Activated CD8-positive, alpha-beta memory T cell treated with anti-CD3 and anti-CD28 coated beads, Interleukin-2, amount 50 U/mL, for 24 hours (primary cell): Measurements from ENCODE around the gene KIAA0930.
"Not testable (repeated sequence)": the region's sequence is repeated elsewhere in the genome, so short reads cannot be mapped to it uniquely, and the experiment has no call there.

Experiments used
- DNase-seq: peaks from one replicate; pipeline ENCODE4 v3.0.0-alpha.2; 2020; ENCODE audit errors: extremely low read depth

Gene KIAA0930

DNA sequence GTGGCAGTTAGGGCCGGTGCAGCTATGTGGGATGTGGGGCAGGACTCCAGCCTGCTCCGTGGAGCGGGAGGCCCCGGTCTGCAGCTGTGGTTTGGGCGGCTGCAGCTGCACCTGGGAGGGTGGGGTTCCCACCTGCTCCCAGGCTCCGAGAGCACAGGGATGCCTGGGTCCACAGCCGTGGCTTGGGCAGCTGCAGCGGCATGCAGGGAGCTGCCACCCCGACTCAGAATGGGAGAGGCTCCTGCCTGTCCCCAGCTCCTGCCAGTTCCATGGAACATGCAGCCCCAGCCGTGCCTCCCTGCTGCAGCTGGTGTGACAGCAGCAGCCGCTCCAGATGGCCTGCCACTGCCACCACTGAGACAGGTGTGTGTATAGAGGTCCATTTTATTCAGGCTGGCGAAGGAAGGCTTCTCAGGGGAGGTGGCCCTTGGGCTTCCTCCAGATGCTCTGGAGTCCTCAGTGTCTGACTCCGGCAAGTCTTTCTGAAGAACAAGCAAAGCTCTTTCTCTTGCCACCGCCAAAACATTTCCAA is 22.3 kb upstream of the KIAA0930 start:
- no peak for DNase-seq

DNA sequence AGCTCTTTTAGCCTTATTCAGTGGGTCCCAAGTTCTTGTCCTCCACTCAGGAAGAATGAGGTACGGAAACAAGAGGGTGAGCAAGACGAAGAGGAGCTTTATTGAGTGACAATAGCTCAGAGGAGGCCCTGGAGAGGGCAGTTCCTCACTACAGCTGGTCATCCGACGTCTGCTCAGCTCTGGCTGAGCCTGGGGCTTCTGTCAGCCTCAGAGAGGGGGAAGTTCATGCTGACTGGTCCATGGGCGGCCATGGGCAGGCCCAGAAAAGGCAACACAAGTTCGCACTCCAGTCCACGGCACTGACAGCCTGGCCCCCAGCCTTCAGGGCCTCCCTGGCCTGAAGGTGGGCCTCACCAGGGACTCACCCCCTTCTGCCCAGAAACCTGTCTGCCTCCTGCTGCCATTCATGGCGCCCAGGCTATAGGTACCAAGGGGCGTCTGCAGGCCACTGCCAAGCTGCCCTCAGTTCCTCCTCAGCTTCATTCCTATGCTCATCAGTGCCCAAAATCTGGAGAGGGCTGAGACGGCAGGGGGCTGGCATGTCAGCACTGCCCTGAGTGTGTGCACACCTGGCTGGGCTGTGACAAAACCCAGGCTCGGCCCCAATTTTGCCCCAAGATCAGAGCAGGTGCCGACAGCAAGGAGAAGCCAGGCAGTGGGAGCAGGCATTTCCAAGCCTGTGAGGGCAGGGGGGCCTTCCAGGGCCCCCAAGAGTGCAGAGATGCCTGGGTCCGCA is 21.7 kb upstream of the KIAA0930 start:
- no peak for DNase-seq

GRCh38 chr22:45261407-45262088 is 20.9 kb upstream of the KIAA0930 start:
- DNase-seq: no peak

DNA sequence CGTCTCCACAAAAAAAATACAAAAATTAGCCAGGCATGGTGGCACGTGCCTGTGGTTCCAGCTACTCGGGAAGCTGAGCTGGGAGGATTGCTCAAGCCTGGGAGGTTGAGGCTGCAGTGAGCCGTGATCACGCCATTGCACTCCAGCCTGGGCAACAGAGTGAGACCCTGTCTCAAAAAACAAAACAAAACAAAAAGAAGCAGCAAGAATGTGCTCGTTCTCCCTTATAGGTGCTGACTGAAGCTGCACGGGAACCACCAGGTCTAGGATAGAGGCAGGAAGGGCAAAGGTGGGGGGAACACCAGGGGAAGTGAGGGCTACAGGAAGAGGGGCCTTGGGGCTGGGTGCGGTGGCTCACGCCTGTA is 19.7 kb upstream of the KIAA0930 start:
- DNase-seq: not testable (repeated sequence)

- no peak for DNase-seq
These were observed 19.2 kb upstream of the KIAA0930 start for GRCh38 chr22:45259754-45260394.

- DNase-seq: not testable (repeated sequence)
These were observed 17.2 kb upstream of the KIAA0930 start for GRCh38 chr22:45257941-45258340.

DNA sequence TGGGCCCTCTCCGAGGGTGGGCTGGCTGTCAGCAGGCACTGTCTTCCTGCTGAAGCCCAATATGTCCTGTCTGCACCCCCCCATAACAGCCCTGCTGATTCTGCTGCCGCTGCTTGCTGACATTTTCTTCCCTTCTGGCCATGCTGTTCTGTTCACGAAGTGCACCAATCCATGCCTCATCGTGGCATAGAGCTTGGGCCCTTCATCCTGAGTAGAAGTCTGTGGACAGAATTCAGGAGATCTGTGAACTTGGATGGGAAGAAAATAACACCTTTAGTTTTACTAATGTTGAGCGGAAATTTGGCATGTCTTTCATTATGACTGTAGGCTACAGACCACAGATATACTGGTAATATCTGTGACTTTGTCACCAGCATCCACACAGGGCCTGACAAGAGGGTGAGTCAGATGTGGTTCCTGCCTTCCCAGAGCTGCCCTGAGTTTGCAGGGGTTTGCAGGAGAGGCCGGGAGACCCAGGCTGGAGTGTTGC is 14.1 kb upstream of the KIAA0930 start:
- DNase-seq: no peak

- no peak for DNase-seq
These were observed 13.7 kb upstream of the KIAA0930 start for GRCh38 chr22:45254388-45254787.

DNA sequence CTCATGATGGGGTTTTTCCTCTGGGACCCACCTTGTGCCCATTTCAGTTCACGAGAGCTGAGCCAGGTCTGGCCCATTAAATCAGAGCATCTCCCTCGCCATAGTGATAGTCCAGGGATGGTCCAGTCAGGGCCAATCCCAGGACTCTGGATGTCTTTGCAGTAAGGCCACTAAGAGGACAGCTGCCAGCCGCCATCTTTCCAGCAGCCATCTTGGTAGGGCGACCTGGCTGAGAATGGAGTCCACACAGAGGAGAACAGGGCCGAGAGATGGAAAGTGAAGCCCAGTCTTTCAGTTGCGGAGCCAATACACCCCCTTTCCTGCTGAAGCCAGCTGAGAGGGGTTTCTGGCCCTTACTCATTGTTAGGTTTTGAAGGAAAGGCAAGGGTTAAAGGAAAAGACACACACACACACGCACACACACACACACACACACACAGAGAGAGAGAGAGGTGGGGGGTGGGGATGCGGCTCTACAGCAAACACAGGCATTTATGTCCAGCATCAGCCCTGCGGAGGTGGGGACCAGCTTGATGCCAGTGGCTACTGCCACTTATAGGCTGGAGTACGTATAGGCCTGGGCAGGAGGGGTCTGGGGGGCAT is 12.4 kb upstream of the KIAA0930 start:
- no peak for DNase-seq

GRCh38 chr22:45251825-45252224 is 11.1 kb upstream of the KIAA0930 start:
- no peak for DNase-seq

GRCh38 chr22:45248832-45249561 is 8.3 kb upstream of the KIAA0930 start:
- no peak for DNase-seq

DNA sequence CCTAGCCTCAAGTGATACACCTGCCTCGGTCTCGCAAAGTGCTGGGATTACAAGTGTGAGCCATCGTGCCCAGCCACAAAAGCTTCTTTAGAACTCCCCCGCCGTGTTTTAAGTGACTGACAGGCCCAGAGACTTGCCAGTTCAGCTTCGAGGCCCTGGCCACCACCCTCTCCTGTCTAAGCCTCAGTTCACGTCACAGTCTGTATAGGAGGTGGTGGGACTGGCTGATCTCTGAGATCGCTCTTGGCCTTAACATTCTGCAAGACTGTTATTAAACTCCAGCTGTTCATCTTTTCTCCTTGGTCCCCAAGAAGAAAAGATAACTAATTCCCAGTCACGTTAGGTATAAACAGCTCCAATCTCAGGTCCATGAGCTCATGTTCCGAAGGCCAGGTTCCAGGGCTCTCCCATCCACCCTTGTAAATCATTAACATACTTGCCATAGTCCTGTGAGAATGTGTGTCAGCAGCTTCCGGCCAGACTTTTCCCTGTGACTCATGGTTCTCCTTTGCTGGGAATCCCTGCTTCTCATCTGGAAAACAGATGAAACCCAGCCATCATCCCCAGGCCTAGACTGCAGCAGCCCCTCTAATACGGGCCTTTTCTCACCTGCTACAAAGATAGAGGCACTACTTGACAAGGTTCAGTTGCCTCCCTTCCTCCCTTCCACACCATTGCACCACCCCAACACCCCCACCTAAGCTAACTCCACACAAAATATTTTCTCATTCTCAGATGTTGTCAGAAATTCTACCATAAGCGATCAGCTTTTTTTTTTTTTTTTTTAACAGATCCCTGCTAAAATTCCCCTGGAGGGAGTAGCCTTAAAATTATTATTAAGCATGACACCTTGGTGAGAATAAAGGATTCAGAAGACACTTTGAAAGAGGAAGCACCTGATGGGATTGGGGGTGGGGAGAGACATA is 5.6 kb upstream of the KIAA0930 start:
- no peak for DNase-seq

DNA sequence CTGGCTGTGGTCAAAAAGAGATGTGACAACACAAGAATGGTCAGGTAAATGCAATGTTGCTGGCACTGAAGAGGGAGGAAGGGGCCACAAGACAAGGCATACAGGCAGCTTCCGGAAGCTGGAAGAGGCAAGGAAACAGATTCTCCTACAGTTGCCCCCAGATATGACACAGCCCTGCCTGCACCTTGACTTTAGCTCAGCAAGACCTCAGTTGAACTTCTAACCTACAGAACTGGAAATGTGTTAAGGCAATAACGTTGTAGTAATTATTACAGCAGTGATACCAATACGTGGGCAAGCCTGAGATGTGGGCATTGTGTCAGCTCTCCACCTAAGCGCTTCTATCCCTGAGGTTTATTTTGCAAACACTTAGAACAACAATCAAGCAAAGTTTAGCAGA is 4.2 kb upstream of the KIAA0930 start:
- no peak for DNase-seq

DNA sequence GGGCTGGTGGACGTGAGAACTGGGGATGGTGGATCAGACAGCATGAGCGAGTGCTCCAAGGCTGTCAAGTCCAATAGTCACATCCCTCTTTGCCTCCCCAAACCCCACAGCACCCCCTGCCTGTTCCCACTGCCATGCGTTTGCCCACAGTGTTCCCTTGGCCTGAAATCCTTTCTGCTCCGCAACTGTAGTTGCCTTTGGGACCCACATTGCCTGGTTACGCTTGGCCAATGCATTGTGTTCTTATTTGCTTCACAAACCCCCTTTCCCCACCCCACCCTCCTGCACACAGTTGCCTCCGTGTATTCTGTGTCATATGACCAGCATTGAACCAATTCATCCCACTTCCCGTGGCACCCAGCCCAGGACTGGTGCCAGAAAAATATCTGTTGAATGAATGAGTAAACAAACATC is 2.1 kb upstream of the KIAA0930 start:
- no peak for DNase-seq

- no peak for DNase-seq
These were observed 437 bp downstream of the KIAA0930 start for GRCh38 chr22:45240104-45240809.

DNA sequence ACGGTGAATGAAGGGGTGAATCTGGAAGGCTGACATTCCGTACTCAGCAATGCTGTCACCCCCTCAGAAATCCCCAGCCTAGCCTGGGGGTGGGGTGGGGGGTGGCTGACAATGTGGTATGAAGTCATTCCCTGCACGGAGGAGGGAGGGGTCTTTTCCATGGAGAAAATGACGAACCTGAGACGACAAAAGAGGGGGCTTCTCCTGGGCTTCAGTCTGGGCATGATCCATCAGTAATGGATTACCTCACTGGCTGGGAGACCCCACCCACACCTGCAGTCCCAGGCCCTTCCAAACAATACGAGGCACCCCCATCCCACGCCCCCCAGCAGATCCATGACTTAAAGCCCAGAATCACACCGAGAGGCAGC is 1.0 kb downstream of the KIAA0930 start:
- no peak for DNase-seq

- DNase-seq: no peak
These were observed 1.6 kb downstream of the KIAA0930 start for GRCh38 chr22:45238957-45239680.

DNA sequence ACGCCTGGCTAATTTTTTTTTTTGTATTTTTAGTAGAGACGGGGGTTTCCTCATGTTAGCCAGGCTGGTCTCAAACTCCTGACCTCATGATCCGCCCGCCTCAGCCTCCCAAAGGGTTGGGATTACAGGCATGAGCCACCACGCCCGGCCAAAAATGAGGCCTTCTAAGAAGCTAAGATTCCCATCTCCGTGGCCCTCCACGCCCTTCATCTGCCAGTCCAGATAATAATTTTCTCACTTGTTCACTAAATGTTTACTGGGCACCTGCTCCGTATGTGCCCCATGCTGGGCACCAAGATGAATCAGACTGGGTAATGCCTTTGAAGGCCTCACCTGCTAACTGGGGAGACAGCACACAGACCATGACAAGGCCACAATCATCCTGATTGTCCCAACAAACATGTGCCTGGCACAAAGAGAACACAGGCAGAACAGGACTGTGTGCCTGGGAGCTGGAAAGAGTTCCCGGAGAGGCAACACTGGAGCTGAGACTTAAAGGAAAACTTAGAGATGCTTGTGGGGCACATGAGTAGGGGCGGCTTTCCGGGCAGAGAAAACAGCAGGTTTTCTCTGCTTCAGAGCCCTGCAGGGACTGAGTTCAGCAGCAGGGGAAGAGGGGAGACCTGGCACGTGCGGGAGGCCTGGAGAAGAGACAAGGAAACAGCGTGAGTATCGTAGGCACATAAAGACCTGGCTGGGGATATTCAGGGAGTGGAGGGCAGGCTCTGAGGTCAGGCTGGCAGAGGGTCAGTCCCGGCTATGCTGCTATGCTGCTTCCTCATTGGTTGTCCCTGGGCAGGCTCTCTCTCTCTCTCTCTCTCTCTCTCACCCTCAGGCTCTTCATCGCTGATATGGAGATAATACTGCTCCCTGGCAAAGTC is 2.4 kb downstream of the KIAA0930 start:
- DNase-seq: no peak
